Middle frontal gyrus (tissue), 1 donor: ENCODE results near the gene SLC46A3.
"Not testable (repeated sequence)": the region's sequence is repeated elsewhere in the genome, so short reads cannot be mapped to it uniquely, and the experiment has no call there.

Experiments
- DNase-seq: peaks from one replicate; pipeline ENCODE4 v3.0.0-alpha.2; 2015; ENCODE audit warnings: low spot score; ENCODE audit errors: extremely low spot score

Gene SLC46A3

GRCh38 chr13:28684257-28684656, 34.5 kb downstream of the SLC46A3 start:
- DNase-seq = no peak

DNA sequence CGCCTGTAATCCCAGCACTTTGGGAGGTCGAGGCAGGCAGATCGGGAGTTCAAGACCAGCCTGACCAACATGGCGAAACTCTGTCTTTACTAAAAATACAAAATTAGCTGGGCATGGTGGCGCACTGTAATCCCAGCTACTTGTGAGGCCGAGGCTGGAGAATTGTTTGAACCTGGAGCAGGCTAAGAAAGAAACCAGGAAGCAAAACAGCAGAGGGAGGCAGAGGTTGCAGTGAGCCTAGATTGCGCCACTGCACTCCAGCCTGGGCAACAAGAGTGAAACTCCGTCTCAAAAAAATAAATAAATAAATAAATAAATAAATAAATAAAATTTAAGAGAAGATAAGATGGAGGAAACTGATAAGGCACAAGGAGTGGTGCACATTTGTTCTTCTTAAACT, 35.6 kb downstream of the SLC46A3 start:
- DNase-seq = not testable (repeated sequence)

GRCh38 chr13:28680541-28680940, 38.2 kb downstream of the SLC46A3 start:
- no peak for DNase-seq

- DNase-seq = no peak
These were observed 39.1 kb downstream of the SLC46A3 start for GRCh38 chr13:28679628-28680027.

DNA sequence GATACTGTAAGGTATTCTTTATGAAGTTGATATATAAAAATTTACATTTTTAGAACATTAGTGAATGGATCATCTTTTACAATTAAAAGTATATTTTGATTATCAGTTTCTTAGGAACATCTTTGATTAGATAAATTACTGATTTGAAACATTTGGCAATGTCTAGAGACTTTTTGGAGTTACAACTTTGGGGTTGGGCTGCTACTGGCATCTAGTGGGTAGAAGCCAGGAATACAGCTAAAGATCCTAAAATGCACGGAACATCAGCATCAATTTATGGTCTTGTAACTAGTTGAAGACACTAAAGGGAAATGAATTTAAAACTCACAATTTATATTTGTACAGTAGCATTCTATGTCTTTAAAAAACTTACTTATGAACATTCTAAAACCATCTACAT, 40.0 kb downstream of the SLC46A3 start:
- no peak for DNase-seq

DNA sequence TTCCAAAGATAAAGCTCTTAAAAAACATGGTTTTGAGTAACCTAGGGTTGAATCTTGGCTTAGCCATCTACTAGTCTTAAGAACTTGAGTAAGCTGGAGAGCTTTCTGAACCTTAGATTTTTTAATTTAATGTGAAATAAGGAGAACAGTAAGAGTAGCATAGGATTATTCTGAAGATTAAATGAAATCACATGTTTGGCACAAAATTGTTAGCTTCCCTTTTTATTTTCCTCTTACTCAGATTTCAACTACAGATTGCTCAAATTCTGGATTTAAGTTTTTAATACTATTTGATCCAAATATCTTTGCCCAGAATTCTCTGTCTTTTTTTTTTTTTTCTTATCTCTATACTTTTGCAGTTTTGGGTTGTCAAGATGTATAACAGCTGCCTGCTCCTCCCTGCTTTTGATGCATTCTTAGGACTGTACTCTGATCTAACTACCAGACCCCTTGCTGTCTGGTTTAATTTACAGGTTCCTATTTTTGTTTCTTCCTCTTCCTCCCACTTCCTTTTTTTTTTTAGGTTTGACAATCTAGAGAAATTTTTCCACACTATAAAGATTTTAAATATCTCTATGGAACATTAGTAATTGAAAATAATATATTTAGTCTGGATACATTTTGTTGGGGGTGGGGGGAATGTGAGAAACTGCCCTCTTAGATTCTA, 47.5 kb downstream of the SLC46A3 start:
- DNase-seq = no peak

DNA sequence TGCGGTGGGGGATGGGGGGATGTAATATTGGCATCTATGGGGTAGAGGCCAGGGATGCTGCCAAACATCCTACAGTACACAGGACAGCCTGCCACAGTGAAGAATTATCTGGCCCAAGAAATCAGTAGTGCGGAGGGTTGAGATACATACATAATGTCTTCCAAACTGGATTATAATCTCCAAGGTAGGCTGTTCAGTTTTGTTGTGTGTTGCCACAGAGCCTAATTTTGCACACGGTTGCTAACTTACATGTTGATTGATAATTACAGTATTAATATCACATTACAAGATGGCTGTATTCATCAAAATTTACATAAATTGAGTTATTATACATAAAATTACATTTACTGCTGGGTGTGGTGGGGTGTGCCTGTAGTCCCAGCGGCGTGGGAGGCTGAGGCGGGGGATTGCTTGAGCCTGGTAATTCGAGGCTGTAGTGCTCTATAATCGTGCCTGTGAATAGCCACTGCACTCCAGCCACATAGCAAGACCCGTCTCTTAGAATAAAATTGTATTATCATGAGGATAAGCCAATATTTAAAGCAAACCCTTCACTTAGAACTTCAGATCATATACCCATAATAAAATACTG, 51.8 kb downstream of the SLC46A3 start:
- no peak for DNase-seq

GRCh38 chr13:28659621-28659970, 59.2 kb downstream of the SLC46A3 start:
- no peak for DNase-seq

GRCh38 chr13:28658796-28659620, 59.8 kb downstream of the SLC46A3 start, which contains the start of gene POMP:
Gene POMP (plus strand): TSS chr13:28659130. CDS start chr13:28659185, 55 bp downstream.
- DNase-seq = peak; percentile 85

GRCh38 chr13:28658539-28658795, 60.3 kb downstream of the SLC46A3 start:
- no peak for DNase-seq

GRCh38 chr13:28657784-28658538, 60.8 kb downstream of the SLC46A3 start:
- DNase-seq = no peak

- DNase-seq = no peak
These were observed 63.2 kb downstream of the SLC46A3 start for GRCh38 chr13:28655561-28655960.

DNA sequence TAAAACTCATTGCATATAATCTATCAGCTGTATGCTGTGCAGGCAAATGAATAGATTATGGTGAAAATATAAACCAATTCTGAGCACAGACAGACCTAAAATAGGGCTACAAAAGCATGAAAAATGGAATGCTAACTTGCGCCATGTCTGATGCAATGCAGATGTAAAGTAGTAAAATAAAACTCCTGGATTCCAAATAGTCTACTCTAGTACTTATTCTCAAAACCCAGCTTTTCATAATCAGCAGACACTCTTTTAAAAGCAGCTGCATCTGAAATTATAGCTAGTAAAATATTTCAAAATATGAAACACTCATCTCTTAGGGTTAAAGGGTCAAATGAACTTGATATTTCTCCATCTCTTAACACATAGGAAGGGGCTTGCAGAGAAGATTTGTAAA, 64.5 kb downstream of the SLC46A3 start:
- DNase-seq = no peak

DNA sequence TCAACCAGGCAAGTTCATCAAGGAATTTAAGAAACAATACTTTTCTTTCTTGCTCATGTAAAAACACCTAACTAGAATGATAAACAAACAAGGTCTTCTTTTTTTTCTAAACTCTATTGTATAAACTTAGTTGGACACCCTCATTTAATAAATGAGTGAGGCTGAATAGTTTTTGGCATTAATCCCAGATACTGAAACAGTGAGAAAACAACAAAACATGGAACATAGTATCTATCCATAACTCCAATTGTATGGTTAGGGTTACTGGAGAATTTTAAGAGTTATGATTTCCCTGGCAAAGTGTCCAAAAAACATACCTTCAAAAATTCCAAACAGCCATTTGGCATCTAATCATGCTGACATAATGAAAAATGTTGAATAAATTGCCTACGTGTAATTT, 65.7 kb downstream of the SLC46A3 start:
- no peak for DNase-seq

DNA sequence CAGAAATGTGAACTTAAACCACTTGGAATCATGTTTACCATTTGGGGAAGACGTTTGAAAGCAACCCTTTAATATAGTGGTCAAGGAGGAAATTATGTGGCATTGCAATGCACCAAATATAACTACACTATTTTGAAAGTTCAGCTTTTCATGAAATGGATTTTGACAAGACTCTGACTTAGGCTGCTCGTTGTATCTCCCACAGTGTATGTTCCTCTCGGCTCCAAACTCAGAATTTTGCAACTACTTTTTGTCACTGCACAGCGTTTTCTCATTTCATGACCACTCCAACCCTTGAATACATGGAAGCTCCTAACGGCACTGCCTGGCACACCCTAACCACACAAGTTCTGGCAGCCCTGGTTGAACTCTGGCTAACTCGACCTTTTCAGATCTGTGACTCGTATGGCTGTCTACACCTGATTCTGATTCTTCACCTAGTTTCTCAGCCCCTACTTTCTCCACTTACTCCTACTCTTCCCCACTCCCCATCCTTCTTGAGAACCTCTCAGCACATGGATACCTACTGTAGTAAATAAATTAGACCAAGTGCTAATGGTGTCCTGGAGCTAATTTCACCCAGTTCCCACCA, 66.9 kb downstream of the SLC46A3 start:
- DNase-seq = no peak

- DNase-seq = no peak
These were observed 68.5 kb downstream of the SLC46A3 start for GRCh38 chr13:28650284-28650683.
